D721Med (cell line): ENCODE data around the gene SLC7A1.

ENCODE experiments used
- DNase-seq: peaks from one replicate; pipeline ENCODE4 v3.0.0; 2011; ENCODE audit warnings: low spot score; ENCODE audit not compliant: insufficient read length
- FAIRE-seq: peaks from 2 replicates; lab custom pipeline; 2011; peaks lifted over from hg19 to GRCh38; lab: Jason Lieb, UNC
- CTCF ChIP-seq: IDR thresholded peaks from 2 replicates; pipeline ENCODE4 v1.5.1; 2012; ENCODE audit warnings: mild to moderate bottlenecking, control low read depth; ENCODE audit not compliant: insufficient read depth; ENCODE audit errors: missing control alignments

The SLC7A1 gene

GRCh38 chr13:29532821-29533220 is 62.7 kb downstream of the SLC7A1 start:
- TF ChIP-seq CTCF, result no peak

GRCh38 chr13:29532116-29532515 is 63.4 kb downstream of the SLC7A1 start:
- DNase-seq (no peak), FAIRE-seq (no peak)
- TF ChIP-seq CTCF, result no peak

More at GRCh38 chr13:29532821-29533220, 62.7 kb downstream of the SLC7A1 start:
- FAIRE-seq, result no peak
- DNase-seq, result no peak

- no peak for FAIRE-seq
Measured at GRCh38 chr13:29530901-29531300, 64.6 kb downstream of the SLC7A1 start.

GRCh38 chr13:29529754-29530153 is 65.7 kb downstream of the SLC7A1 start:
- TF ChIP-seq CTCF, result no peak
- no peak for DNase-seq
- no peak for FAIRE-seq

More at GRCh38 chr13:29530901-29531300, 64.6 kb downstream of the SLC7A1 start:
- no peak for DNase-seq
- no peak for TF ChIP-seq CTCF

GRCh38 chr13:29527916-29528315 is 67.6 kb downstream of the SLC7A1 start:
- FAIRE-seq, result no peak

GRCh38 chr13:29527511-29527910 is 68.0 kb downstream of the SLC7A1 start:
- TF ChIP-seq CTCF, result no peak
- DNase-seq (no peak), FAIRE-seq (no peak)

More at GRCh38 chr13:29527916-29528315, 67.6 kb downstream of the SLC7A1 start:
- TF ChIP-seq CTCF, result no peak
- no peak for DNase-seq

- no peak for TF ChIP-seq CTCF
- no peak for DNase-seq
- FAIRE-seq, result no peak
Measured at GRCh38 chr13:29526741-29527140, 68.7 kb downstream of the SLC7A1 start.
